Adrenal gland (tissue), 12 donors: ENCODE measurements around the gene GJB4. TPM values are rescaled to one million over a fixed set of nuclear protein-coding genes. Genes with fewer than 3 reads are reported as not detected.

Source experiments
- DNase-seq, 7 donors: peaks; one replicate each; pipeline ENCODE4 v3.0.0-alpha.2; 2019 to 2020
- H3K27ac ChIP-seq, 5 donors: fragments of 200-600 bp; sonication (generic) in 4 of 5; 1 replicate in 3 of 5; 2 replicates in 2 of 5; pipeline versions ENCODE4 v1.5.1 to v1.8.0; 2016 to 2020; ENCODE audit warnings: mild to moderate bottlenecking in 1 of 5
- H3K27me3 ChIP-seq: fragments of 200-600 bp; 2 replicates; pipeline ENCODE4 v1.8.0; 2021
- H3K36me3 ChIP-seq, 2 donors: fragments of 200-600 bp; replicated peaks in 1 of 2; 1 replicate in 1 of 2; 2 replicates in 1 of 2; pipeline versions ENCODE4 v1.5.1 to v1.8.0; 2018 to 2022
- H3K4me1 ChIP-seq, 2 donors: fragments of 200-600 bp; replicated peaks in 1 of 2; 1 replicate in 1 of 2; 2 replicates in 1 of 2; pipeline versions ENCODE4 v1.5.1 to v1.8.0; 2018 to 2021
- H3K4me3 ChIP-seq, 4 donors: fragments of 200-600 bp; sonication (generic) in 3 of 4; one replicate each; pipeline ENCODE4 v1.5.1; 2016 to 2018
- H3K9me3 ChIP-seq, 3 donors: fragments of 200-600 bp; sonication (generic) in 1 of 3; replicated peaks in 1 of 3; 1 replicate in 2 of 3; 2 replicates in 1 of 3; pipeline versions ENCODE4 v1.5.1 to v1.8.0; 2016 to 2021
- POLR2A ChIP-seq, 2 donors: fragments of 450-650 bp; IDR thresholded peaks; one replicate each; pipeline ENCODE4 v1.6.1; 2017; ENCODE audit warnings: antibody characterized with exemption in 2 of 2, mild to moderate bottlenecking in 2 of 2, moderate library complexity in 1 of 2
- WGBS, 4 donors: extraction: QIAGEN DNeasy Blood & Tissue Kit in 2 of 4; methylation state at CpG; one replicate each; pipeline versions ENCODE4 v1.1.5 to v1.1.7; 2013 to 2017; 5-methylcytosine and 5-hydroxymethylcytosine counted together
- intact Hi-C, 2 donors: fragments of 100-400 bp; cut with DNase I; formaldehyde crosslinking; loops; one replicate each; pipeline versions ENCODE4 v1.14.1 to v1.15.0; 2022 to 2023
- polyA plus RNA-seq, 3 donors: library from polyadenylated mRNA; stranded (reverse); fragments of 200-250 nt in 2 of 3; fragments of 350-450 nt in 1 of 3; fragmentation: Illumina TruSeq in 1 of 3; extraction: RNeasy Lipid Tissue Mini Kit (QIAGEN cat#74804) in 1 of 3; gene quantifications; one replicate each; pipeline ENCODE4 v1.2.3, GENCODE V29; 2013 to 2014
- total RNA-seq, 9 donors: library from RNA; depleted of rRNA in 4 of 9; stranded (reverse); fragments of >200 nt in 4 of 9; fragments of 120-200 nt in 1 of 9; fragmentation: NEBNext Ultra II Directional in 1 of 9; extraction: Animal tissue kit (Norgen Biotek cat#: 25700) in 1 of 9; gene quantifications; one replicate each; pipeline versions ENCODE4 v1.1.0 to v1.2.4, GENCODE V29; 2013 to 2023
- TF ChIP-seq, protein P1 (sequence below), 6 experiments: fragments of 450-650 bp in 4 of 6; fragments of 200-600 bp in 2 of 6; sonication (generic) in 1 of 6; IDR thresholded peaks; 1 replicate in 5 of 6; 2 replicates in 1 of 6; pipeline versions ENCODE4 v1.5.1 to v1.8.0; 2016 to 2021; ENCODE audit warnings: antibody characterized with exemption in 6 of 6, mild to moderate bottlenecking in 2 of 6, moderate library complexity in 1 of 6
- donor health status: healthy with polysubstance abuse.
- donor health status: Bipolar disorder and iron deficiency.
- donor health status: DM: yes; HTN: yes; CAD: no.
- donor health status: DM: no; HTN: no; CAD: no.
- donor health status: DM: no; HTN: no; CAD: no.
- donor health status: DM: yes; HTN: yes; CAD: no.

GJB4 gene
- total and polyA plus RNA-seq, 12 donors: not detected

- TF ChIP-seq, protein P1, sequence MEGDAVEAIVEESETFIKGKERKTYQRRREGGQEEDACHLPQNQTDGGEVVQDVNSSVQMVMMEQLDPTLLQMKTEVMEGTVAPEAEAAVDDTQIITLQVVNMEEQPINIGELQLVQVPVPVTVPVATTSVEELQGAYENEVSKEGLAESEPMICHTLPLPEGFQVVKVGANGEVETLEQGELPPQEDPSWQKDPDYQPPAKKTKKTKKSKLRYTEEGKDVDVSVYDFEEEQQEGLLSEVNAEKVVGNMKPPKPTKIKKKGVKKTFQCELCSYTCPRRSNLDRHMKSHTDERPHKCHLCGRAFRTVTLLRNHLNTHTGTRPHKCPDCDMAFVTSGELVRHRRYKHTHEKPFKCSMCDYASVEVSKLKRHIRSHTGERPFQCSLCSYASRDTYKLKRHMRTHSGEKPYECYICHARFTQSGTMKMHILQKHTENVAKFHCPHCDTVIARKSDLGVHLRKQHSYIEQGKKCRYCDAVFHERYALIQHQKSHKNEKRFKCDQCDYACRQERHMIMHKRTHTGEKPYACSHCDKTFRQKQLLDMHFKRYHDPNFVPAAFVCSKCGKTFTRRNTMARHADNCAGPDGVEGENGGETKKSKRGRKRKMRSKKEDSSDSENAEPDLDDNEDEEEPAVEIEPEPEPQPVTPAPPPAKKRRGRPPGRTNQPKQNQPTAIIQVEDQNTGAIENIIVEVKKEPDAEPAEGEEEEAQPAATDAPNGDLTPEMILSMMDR (IDR thresholded peaks at IDR 0.05): no peak
- TF ChIP-seq POLR2A (IDR thresholded peaks at IDR 0.05): no peak
- Histone ChIP-seq H3K27ac (no peak overlapping the region), H3K27me3 (no peaks in the 10 kb centered on the region), H3K36me3 (no peaks in the 10 kb centered on the region), H3K4me3 (no peak overlapping the region), H3K4me1 (no peaks in the 10 kb centered on the region), H3K9me3 (no peaks in the 10 kb centered on the region)
- 92 to 95% (median 93%) methylated on average over 21 to 33 of the region's 33 CpGs for WGBS, 4 donors
- intact Hi-C loops: no loop called here
- DNase-seq: no peak
Observed at GRCh38 chr1:34761176-34761761, 1.7 kb downstream of the GJB4 start.

DNA sequence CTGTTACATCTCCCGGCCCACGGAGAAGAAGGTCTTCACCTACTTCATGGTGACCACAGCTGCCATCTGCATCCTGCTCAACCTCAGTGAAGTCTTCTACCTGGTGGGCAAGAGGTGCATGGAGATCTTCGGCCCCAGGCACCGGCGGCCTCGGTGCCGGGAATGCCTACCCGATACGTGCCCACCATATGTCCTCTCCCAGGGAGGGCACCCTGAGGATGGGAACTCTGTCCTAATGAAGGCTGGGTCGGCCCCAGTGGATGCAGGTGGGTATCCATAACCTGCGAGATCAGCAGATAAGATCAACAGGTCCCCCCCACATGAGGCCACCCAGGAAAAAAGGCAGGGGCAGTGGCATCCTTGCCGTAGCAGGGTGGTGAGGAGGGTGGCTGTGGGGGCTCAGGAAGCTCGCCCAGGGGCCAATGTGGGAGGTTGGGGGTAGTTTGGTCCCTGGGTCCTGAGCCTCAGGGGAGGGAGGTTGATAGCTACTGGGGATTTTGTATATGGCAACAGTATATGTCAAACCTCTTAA lies 2.3 kb downstream of the GJB4 start:
- Histone ChIP-seq H3K9me3 (no peaks in the 10 kb centered on the region), H3K27ac (no peak overlapping the region), H3K4me1 (no peaks in the 10 kb centered on the region), H3K27me3 (no peaks in the 10 kb centered on the region), H3K36me3 (no peaks in the 10 kb centered on the region), H3K4me3 (no peak overlapping the region)
- WGBS, 4 donors: 87 to 90% (median 87%) methylated on average over 10 to 13 of the region's 13 CpGs
- DNase-seq: no peak
- intact Hi-C loops: no loop called here
- no peak for TF ChIP-seq POLR2A (IDR thresholded peaks at IDR 0.05)
- TF ChIP-seq, protein P1 (IDR thresholded peaks at IDR 0.05): no peak

GRCh38 chr1:34762474-34763141 lies 3.1 kb downstream of the GJB4 start:
- no peak for DNase-seq

GRCh38 chr1:34763142-34763781 lies 3.7 kb downstream of the GJB4 start:
- Histone ChIP-seq H3K9me3 (no peaks in the 10 kb centered on the region), H3K4me3 (no peak overlapping the region), H3K27me3 (no peaks in the 10 kb centered on the region), H3K36me3 (no peaks in the 10 kb centered on the region), H3K4me1 (no peaks in the 10 kb centered on the region), H3K27ac (no peak overlapping the region)
- no peak for TF ChIP-seq POLR2A (IDR thresholded peaks at IDR 0.05)
- TF ChIP-seq, protein P1 (IDR thresholded peaks at IDR 0.05): no peak
- 49 to 52% (median 51%) methylated on average over 8 of the region's 8 CpGs for WGBS, 4 donors
- no peak for DNase-seq
- intact Hi-C loops: no loop called here

More at GRCh38 chr1:34762474-34763141, 3.1 kb downstream of the GJB4 start:
- no peak overlapping the region for H3K4me3 ChIP-seq
- intact Hi-C loops: no loop called here
- no peak for TF ChIP-seq POLR2A (IDR thresholded peaks at IDR 0.05)
- TF ChIP-seq, protein P1 (IDR thresholded peaks at IDR 0.05): no peak
- H3K9me3 ChIP-seq: no peaks in the 10 kb centered on the region
- H3K36me3 ChIP-seq: no peaks in the 10 kb centered on the region
- no peaks in the 10 kb centered on the region for H3K4me1 ChIP-seq
- no peak overlapping the region for H3K27ac ChIP-seq
- WGBS, 4 donors: 60 to 72% (median 68%) methylated on average over 5 to 7 of the region's 7 CpGs
- H3K27me3 ChIP-seq: no peaks in the 10 kb centered on the region
